ELF-1 (cell line): ENCODE results near the gene TUG1.

Experiments
- DNase-seq: peaks from one replicate; pipeline ENCODE4 v3.0.0-alpha.2; 2016; ENCODE audit warnings: low read depth, low spot score

The TUG1 gene

DNA sequence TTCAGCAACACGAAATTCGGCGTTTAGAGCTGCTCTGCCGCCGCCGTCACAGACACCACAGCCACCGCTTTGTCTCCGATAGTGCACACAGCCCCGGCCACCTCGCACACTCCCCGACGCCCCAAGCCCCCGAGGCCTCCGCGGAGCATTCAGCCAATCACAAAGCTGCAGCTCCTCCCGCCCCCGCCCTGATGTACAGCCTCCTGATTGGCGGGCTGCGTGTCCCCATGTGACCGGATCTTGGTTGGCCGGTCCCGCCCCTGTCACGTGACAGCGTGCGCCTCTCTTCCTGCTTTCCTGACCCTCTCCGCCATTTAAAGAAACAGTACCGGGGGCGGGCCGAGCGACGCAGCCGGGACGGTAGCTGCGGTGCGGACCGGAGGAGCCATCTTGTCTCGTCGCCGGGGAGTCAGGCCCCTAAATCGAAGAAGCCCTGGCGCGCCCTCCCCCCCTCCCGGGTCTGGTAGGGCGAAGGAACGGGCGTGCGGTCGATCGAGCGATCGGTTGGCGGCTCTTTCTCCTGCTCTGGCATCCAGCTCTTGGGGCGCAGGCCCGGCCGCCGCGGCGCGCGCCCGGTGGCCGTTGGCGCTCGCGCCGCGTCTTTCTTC lies at the start of gene TUG1:
Gene TUG1, plus strand, starts transcription at position 342 of the 608 bp plus-strand sequence.
- DNase-seq = peak; percentile 100

DNA sequence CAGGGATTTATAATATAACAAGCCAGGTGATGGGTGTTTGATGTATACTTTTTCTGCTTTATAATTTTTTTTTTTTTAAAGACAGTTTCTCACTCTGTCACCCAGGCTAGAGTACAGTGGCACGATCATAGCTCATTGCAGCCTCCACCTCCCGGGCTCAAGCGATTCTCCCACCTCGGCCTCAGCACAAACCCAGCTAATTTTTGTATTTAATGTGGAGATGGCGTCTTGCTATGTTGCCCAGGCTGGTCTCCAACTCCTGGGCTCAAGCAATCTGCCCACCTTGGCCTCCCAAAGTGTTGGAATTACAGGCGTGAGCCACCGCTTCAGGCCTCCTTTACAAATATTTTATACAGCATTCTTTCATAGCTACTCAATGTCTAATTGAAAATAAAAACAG lies 49.1 kb upstream of the TUG1 start:
- DNase-seq = no peak

DNA sequence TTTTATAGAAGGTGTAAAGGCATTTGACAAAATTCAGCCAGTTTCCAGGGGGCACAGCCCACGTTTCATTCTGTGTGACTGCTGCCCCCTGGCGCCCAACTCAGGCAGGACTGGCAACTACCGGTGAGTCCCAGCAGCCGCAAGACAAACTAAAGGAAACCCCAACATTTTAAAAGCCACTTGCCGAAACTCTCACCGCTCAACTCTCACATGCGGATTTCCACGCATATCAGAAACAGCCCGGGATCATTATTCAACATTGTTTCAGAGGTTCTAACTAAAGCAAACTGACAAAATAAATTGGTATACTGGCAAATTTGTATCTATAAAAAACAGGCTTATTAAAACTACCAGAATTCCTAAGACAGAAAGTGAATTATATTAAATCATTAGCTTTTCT lies 48.7 kb upstream of the TUG1 start:
- DNase-seq = peak; percentile 77

DNA sequence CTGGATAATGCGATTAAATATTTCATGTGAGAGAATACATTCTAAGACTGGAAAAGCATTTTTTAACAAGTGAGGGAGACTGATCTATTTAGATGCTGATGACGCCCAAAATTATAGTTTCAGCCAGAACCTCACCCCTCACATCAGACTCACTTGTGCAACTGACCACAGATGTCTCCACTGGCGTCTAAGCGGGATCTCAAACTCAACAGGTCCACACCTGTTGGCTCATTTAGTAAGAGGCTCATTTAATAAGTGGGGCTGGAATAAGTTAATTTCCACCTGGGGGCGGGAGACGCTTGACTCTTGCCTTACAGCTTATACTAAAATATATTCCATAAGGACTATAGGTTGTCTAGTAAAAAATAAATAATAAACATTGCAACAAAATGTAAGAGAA lies 48.0 kb upstream of the TUG1 start:
- no peak for DNase-seq

DNA sequence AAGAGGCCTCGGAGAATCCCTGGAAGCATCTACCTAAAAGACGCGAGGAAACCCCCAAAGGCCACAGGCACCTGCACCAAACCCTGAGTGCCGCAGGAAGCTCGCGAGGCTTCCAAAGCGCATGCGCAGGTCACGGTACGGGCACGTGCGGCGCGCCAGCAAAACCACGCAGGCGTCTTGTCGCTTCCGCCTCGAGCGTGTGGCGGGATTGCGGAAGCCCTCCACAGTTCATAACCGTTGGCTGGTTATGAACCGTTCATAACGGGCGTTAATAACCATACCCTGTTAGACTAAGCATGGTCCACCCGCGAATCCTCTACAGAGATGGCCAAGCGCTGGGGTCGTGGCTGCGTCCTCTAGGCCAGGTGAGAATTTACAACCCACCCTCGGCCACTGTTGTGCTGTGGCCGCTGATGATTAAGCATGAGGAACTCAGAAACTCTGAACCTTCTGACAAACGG lies 46.9 kb upstream of the TUG1 start:
- DNase-seq = no peak

DNA sequence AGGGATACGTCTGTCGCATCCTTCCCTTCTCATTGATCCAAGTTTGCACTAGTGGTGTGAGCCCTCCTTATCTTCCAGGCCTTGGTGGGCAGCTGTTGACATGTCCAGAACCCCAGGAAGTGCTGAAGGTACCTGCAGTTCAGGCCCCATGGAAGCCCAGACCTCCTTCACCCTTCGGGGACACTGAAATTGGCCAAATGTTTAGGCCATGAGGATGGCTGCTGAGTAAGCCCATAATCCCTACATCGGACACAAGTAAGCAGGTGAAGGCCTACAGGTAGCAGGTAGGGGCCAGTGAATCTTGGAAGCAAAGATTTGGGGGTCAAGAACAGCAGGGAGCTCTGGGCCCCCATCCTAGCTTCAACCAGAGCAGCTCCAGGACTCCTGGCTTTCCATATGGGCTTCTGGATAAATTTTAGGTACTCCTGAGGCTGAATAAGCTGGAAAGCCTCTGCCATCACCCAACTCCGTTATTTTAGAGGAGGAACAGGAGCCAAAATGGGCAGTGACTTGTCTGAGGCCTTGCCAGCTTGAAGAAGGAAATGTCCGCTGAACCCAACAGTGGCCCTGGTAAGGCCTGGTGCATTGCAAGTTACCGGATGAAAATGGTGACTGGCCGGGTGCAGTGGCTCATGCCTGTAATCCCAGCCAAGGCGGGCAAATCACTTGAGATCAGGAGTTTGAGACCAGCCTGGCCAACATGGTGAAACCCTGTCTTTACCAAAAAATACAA lies 45.7 kb upstream of the TUG1 start:
- no peak for DNase-seq

DNA sequence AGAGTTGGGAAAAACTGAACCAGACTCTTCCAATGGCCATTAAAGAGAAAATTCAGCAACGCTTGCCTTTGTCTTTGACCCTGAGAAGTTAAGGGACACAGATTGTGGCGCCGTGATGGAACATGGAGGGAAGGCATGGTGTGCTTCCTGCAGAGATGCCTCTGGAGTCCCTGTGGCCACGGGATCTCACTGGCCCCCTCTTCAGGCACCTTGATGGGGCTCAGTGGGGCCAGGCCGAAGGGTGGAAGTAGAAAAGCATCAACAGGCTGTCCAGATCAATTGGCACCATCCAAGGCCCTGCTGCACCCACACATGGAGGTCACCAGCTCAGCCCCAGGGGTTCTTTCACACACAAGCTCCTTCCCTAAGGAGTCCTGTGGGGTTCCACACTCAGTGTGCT lies 43.4 kb upstream of the TUG1 start:
- DNase-seq = no peak

DNA sequence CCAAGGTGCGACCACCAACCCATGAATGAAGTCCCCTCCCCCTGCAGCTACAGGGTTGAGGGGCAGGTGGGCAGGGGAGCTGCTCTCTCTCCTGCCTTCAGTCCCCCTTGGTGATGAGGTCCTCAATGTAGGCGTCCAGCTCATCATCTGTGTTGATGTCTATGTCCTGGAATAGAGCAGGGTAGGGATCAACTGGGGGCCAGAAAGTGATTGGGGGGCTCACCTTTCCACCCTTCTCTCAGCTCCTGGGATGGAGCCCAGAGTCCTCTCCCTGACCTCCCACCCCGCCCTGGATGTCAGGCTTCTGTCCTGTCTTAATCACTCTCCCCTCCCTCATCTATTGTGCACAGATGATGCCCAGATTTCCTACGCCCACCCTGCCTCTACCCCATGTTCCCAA lies 42.4 kb upstream of the TUG1 start:
- DNase-seq = no peak

DNA sequence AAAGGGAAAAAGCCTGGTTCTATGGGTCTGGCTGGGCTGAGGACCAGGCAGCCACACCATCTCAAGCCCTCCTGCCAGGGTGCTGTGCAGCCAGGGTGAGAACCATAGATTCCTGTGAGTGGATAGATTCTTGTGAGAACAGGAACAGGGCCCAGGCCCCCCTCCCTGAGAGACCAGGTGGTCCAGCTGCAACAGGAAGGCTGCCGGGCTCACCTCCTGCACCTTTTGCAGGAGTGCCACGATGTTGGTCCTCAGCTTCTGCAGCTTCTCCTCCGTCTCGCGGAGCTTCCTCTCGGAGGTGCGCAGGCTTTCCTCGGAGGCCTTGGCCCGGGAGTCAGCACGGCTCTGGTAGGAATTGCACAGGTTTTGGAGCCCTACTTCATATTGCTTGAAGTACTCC lies 41.3 kb upstream of the TUG1 start:
- no peak for DNase-seq

DNA sequence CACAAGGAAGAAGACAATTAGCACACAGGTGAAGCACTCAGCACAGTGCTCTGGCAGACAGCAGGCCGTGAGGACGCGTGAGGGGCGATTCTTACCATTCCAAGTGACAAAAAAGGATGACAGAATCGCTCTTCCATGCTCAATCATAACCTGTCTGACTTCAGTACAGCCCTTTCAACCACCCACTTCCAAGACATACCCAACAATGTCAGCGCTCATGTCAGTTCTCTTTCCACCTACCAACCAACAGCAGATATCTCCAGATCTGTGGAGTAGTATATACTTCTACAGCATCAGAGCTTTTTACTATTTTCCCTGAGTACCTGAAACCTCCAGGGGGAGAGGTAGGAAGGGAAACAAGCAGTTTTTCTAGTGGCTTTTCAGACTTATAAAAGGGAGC lies 40.7 kb upstream of the TUG1 start:
- DNase-seq = no peak

DNA sequence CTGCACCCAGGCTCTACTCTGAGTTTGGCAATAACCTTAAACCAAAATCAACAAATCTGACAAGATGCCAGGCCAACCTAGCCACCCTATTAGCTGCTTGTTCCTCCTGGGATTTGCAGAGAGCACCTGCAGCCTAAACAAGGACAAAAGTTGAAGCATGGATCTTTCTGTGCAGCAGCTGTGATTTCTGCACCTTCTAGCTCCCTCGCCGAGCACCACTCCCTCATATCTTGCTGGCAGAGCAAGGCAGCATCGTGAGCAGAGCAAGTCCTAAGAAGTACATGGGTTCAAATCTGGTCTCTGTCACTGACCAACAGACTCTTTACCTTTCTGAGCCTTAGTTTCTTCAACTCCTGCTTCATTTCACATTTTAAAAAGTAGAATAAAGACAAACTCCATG lies 38.8 kb upstream of the TUG1 start:
- no peak for DNase-seq

DNA sequence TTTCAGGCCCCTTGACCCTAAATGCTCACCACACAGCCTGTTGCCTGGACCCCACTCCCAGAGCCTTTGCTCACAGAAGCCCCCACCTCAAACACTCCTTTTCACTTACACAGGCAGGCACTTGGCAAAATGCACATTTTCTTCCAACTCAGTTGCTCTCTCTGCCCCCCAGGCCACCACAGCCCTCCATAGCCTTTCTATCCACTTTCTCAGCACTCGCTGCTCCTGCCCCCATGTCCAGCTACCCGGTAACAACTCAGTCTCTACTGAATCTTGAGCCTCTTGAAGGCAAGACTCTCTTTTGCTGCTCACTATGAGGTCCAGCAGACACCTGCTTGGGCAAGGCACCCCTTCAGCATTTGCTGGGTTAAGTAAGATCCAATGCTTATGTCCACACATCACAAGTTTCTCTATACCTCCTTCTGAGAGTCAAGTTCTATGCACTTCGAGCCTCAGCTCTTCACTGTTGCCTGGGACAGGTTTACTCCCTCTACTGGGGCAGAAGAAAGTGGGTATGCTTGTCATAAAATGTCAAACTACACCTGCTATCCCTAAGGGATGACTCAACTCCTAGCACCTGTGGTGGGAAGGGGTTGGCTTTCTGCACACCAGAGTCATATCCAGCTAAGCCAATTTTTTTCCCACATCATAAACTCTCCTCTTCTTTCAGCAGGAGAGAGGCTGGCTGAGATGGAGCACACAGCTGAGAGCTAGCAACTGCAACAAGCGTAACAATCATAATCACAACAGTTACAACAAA lies 37.3 kb upstream of the TUG1 start:
- no peak for DNase-seq

DNA sequence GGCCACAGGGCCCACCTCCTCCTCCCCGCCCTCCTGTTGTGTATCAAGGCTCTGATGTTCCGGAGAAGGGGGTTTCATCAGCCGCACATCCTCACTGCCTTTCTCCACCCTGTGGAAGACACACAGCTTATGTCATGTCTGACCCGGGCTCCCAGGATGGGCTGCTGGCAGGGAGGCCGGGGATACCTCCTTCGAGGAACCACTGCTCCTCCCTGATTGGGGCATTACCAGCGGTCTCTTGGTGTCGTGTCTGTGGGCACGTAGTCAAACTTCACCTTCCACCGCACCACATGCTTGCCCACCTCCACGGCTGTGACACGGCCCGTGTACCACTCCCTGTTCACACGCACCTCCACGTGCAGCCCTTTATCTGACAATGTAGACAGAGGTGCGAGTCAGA lies 36.4 kb upstream of the TUG1 start:
- no peak for DNase-seq

DNA sequence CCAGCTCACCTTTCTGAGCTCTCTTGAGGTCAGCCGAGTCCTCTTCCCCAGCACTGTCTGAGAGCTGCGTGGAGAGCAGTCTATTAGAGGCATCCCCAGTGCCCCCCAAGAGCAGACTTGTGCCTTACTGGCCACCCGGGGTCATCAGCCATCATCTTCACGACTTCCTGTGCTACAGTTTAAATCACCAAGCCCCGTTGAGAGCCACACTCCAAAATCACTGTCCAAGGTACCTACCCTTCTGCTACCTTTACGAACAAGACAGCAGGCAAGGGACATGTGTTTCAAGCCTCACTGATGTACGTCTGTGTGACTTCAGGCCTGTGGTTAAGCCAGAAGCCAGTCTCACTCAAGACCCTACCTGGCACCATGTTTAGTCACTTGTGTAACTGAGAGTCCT lies 35.6 kb upstream of the TUG1 start:
- no peak for DNase-seq

DNA sequence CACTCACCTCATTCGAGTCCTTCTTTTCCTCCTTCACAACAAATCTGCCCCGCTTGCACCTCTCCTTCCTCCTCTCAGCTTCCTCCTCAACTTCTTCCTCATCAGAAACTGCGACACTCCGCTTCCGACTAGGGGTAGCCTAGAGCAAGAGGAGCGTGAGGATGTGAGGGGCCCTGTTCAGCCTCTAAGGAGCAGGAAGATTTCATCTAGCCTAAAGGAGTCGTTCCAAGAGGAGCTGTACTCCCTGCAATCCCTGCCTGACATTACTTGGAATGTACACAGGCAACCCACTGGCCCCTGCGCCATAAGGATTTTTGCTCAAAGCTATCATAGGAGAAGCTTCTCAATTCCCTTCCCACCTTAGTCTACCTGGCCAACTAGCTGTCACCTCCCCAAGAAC lies 35.0 kb upstream of the TUG1 start:
- no peak for DNase-seq

DNA sequence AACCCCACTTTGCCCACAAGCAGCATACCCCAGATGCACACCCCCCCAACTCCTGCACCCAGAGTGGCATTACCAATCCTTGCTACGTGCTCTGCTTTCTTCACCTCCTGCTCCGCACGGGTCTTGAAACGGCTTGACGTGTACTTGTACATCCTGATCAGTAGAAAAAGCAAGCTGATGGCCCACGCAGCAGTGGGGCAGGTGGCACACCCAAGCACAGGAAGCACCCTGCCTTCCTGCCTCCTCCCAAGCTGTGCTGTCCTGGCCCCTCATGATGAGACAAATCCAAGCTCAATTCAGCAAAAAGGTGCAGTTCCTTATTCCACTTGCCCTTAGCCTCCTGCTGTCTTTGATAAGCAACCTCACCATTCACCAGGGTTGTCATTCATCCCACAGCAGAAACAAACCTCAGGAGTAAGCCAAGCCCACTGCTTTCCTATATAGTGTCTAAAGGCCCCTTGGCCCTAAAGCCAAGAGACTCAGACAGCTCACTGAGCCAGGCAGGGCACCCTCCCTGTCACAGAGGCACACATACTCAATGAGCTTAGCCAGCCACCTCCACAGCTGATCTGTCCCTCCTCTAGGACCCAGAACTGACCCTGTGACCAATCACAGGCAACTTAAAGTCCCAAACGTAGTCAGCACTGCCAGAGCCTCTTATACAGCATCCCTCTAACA lies 28.2 kb upstream of the TUG1 start:
- DNase-seq = no peak

DNA sequence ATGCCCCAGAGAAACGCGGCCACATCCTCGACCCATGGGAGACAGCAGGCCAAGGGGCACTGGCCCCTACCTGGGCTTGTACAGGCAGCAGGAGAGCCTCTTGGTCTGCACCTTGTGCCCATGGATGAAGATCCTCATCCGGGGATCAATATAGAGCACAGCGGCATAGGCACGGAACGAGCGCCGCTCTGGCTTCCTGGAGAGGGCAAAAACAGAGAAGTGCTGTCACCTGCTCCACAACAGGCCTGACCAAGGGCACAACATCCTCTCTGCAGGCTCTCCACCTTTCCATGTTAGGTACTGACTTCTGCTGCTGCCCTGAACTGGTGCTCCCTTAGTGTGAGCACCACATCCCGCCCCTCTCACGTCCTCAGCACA lies 27.7 kb upstream of the TUG1 start:
- no peak for DNase-seq

DNA sequence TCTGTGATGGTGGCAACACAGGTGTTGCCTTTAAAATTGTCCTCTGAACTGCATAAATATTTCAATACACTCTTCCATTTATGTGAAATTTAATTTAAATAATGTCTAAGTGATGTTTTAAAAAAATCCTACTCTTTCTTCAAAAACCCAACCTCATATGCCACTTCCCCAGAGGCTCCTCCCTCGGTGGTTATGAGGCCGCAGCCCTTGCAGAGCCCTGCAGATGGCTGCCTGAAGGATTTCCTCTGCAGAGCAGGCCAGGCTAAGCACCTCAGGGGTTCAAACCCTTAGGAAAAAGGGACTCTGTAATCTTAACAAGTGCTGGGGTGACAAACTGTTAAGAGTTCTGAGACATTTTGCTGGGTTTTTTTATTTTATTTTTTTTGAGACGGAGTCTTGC lies 25.7 kb upstream of the TUG1 start:
- DNase-seq = no peak

DNA sequence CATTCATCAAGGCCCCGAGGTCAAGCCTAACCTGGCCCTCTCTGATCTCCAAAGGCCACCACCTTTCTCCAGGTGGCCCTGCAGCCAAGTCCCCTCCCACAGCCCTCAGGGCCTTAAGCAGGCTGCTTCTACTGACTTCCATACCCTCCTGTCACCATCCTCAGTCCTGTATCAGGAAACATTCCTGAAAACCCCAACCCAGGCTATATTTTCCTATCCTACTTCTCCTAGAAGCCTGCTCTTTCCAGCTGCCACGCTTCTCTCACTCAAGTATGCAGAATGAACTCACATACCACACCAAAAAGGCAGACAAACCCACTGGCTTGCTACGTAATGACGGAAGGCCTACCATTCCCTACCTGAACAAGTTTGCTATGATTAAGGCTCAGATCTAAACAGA lies 24.1 kb upstream of the TUG1 start:
- DNase-seq = no peak

DNA sequence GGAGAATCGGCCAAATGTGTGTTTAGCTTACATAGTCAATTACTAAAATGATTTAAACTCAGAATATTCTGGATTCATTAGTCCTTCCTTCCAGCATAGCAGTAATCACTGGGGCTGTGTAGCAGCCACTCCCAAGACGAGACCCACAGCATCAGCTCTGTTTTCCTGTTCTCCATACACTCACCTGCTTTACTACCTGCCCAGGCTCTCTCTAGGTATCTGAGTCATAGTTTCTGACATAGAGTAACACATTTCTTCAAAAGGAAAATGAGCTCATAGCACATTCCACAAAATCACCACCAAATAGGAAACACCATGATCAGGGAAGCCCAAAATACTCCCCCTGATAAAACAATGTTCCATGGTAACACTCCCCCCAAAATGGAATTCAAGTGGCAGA lies 23.4 kb upstream of the TUG1 start:
- DNase-seq = no peak

DNA sequence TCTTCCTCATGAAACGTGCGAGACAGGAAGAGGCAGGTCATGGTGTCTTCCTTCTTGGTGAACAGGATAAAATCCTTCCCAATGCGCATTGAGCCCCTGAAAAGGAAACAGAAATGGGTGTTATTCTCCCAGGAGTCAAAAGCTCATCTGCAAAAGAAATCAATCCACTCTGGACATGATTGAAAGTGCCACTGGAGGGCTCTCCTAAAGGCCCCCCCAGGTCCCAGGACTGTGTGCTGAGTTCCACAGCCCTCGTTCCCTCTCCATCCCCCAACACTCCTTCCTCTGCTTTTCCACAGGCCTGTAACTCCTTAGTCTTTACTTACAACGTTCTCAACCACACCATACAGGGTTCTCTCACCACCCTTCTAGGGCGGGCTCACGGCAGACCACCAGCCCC lies 22.7 kb upstream of the TUG1 start:
- DNase-seq = no peak

DNA sequence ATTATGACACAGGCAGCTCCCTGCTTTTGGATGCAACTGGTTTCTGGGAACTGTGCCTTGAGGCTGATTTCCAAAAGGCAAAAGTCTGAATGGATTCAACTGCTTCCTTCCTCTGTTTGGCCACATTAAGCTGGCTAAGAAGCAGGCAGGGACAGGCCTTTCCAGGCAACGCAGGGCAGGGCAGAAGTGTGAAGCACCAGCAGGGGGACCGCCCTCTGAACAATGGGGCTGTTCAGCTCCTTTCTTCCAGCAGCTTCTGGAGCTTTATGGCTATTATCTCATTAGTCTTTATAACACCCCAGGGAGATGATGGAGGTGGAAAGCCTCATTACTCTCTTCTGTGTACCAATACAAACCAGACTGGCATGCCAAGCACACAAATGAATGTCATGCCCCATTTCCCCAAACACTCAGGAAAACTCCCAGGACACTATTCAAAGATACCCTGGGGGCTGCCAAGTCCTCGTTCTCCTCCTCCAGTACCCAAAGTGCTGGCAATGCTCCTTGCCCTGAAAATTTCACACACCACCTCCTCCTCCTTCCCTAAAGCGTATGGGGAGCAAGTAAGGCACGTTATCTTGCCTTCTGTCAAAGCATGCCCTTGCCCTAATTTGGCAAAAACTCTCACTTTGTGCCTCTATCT lies 21.8 kb upstream of the TUG1 start:
- DNase-seq = peak; percentile 51
